Middle frontal gyrus (tissue), 1 donor: ENCODE measurements around the gene OSBPL2.

Experiments
- DNase-seq: peaks from one replicate; pipeline ENCODE4 v3.0.0-alpha.2; 2015; ENCODE audit warnings: low spot score; ENCODE audit errors: extremely low spot score

OSBPL2 gene

GRCh38 chr20:62323146-62323979 lies 85.0 kb downstream of the OSBPL2 start:
- DNase-seq, result no peak

GRCh38 chr20:62323980-62324906 lies 85.9 kb downstream of the OSBPL2 start:
- no peak for DNase-seq

GRCh38 chr20:62325172-62325905 lies 87.0 kb downstream of the OSBPL2 start:
- DNase-seq, result no peak

GRCh38 chr20:62326559-62326958 lies 88.2 kb downstream of the OSBPL2 start:
- no peak for DNase-seq

GRCh38 chr20:62326959-62327725 lies 88.8 kb downstream of the OSBPL2 start:
- DNase-seq, result no peak

- DNase-seq, result no peak
Observed at GRCh38 chr20:62327726-62328495, 89.6 kb downstream of the OSBPL2 start.

- DNase-seq, result no peak
Observed at GRCh38 chr20:62328684-62329388, 90.5 kb downstream of the OSBPL2 start.

- DNase-seq, result no peak
Observed at GRCh38 chr20:62329389-62330377, 91.4 kb downstream of the OSBPL2 start.

GRCh38 chr20:62330576-62331317 lies 92.4 kb downstream of the OSBPL2 start:
- DNase-seq, result no peak

- DNase-seq, result no peak
Observed at GRCh38 chr20:62331347-62331746, 93.0 kb downstream of the OSBPL2 start.

- DNase-seq, result no peak
Observed at GRCh38 chr20:62332421-62332820, 94.1 kb downstream of the OSBPL2 start.

- no peak for DNase-seq
Observed at GRCh38 chr20:62332989-62333819, 94.9 kb downstream of the OSBPL2 start.

GRCh38 chr20:62333820-62334595 lies 95.7 kb downstream of the OSBPL2 start:
- DNase-seq, result no peak

GRCh38 chr20:62334881-62335280 lies 96.6 kb downstream of the OSBPL2 start:
- DNase-seq, result no peak

GRCh38 chr20:62335532-62335931 lies 97.2 kb downstream of the OSBPL2 start:
- no peak for DNase-seq

GRCh38 chr20:62336329-62336728 lies 98.0 kb downstream of the OSBPL2 start:
- no peak for DNase-seq
